Ishikawa (cell line): Measurements from ENCODE around the gene MAIP1.

Source experiments
- CREB1 ChIP-seq: IDR thresholded peaks from 2 replicates; pipeline ENCODE4 v1.6.1; 2012; ENCODE audit warnings: low read depth
- EP300 ChIP-seq: IDR thresholded peaks from 2 replicates; pipeline ENCODE4 v1.6.1; 2012; ENCODE audit warnings: borderline replicate concordance
- TCF12 ChIP-seq: IDR thresholded peaks from 2 replicates; pipeline ENCODE4 v1.6.1; 2012; ENCODE audit warnings: low read depth
- YY1 ChIP-seq: IDR thresholded peaks from 2 replicates; pipeline ENCODE4 v1.6.1; 2012; ENCODE audit warnings: low read depth
- TF ChIP-seq, protein P1 (sequence below): IDR thresholded peaks from 2 replicates; pipeline ENCODE4 v1.6.1; 2012

- TF ChIP-seq, protein P1, sequence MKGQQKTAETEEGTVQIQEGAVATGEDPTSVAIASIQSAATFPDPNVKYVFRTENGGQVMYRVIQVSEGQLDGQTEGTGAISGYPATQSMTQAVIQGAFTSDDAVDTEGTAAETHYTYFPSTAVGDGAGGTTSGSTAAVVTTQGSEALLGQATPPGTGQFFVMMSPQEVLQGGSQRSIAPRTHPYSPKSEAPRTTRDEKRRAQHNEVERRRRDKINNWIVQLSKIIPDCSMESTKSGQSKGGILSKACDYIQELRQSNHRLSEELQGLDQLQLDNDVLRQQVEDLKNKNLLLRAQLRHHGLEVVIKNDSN = no peak
- TF ChIP-seq EP300 (no peak), TCF12 (no peak), YY1 (no peak), CREB1 (no peak)
Measured at GRCh38 chr2:199907008-199907714, 48.2 kb upstream of the MAIP1 start.
